ENCODE data around the gene OTOGL.

Gene OTOGL

GRCh38 chr12:80317899-80318298 lies 218.6 kb downstream of the OTOGL start:
- H3K4me3 ChIP-seq (replicated peaks; ENCODE audit: low read depth, low read length) = no peak overlapping the region
- no peak for TF ChIP-seq CTCF (IDR thresholded peaks at IDR 0.05; ENCODE audit: low read depth, low read length, missing control alignments)
- no peak for DNase-seq (ENCODE audit: extremely low read depth, low read depth)

GRCh38 chr12:80320121-80320678 lies 220.9 kb downstream of the OTOGL start:
- TF ChIP-seq CTCF (IDR thresholded peaks at IDR 0.05; ENCODE audit: low read depth, low read length, missing control alignments) = no peak
- no peak for DNase-seq (ENCODE audit: extremely low read depth, low read depth)
- no peak overlapping the region for H3K4me3 ChIP-seq (replicated peaks; ENCODE audit: low read depth, low read length)

GRCh38 chr12:80321653-80322052 lies 222.3 kb downstream of the OTOGL start:
- no peak for TF ChIP-seq CTCF (IDR thresholded peaks at IDR 0.05; ENCODE audit: low read depth, low read length, missing control alignments)
- DNase-seq (ENCODE audit: extremely low read depth, low read depth) = no peak
- no peak overlapping the region for H3K4me3 ChIP-seq (replicated peaks; ENCODE audit: low read depth, low read length)

GRCh38 chr12:80325167-80325959 lies 226.0 kb downstream of the OTOGL start:
- H3K4me3 ChIP-seq (replicated peaks; ENCODE audit: low read depth, low read length) = no peak overlapping the region
- DNase-seq (ENCODE audit: extremely low read depth, low read depth) = no peak
- TF ChIP-seq CTCF (IDR thresholded peaks at IDR 0.05; ENCODE audit: low read depth, low read length, missing control alignments) = no peak

- no peak overlapping the region for H3K4me3 ChIP-seq (replicated peaks; ENCODE audit: low read depth, low read length)
- no peak for DNase-seq (ENCODE audit: extremely low read depth, low read depth)
- TF ChIP-seq CTCF (IDR thresholded peaks at IDR 0.05; ENCODE audit: low read depth, low read length, missing control alignments) = no peak
Observed at GRCh38 chr12:80332827-80333226, 233.5 kb downstream of the OTOGL start.

GRCh38 chr12:80352474-80352873 lies 253.1 kb downstream of the OTOGL start:
- no peak for TF ChIP-seq CTCF (IDR thresholded peaks at IDR 0.05; ENCODE audit: low read depth, low read length, missing control alignments)
- no peak for DNase-seq (ENCODE audit: extremely low read depth, low read depth)
- no peak overlapping the region for H3K4me3 ChIP-seq (replicated peaks; ENCODE audit: low read depth, low read length)
